GM06990 (cell line): Measurements from ENCODE around the gene RRAGC.
A peak's percentile ranks its signal among the peaks of the same experiment; 100 is the strongest.
"Not testable (repeated sequence)": the region's sequence is repeated elsewhere in the genome, so short reads cannot be mapped to it uniquely, and the experiment has no call there.

ENCODE experiments used
- DNase-seq: peaks from one replicate; pipeline ENCODE4 v3.0.0-alpha.2; 2011; ENCODE audit not compliant: insufficient read length; ENCODE audit errors: extremely low read depth
- H3K27me3 ChIP-seq: replicated peaks from 2 replicates; pipeline ENCODE4 v1.6.0; 2011; ENCODE audit warnings: low read length; ENCODE audit not compliant: control insufficient read depth, insufficient read depth
- H3K36me3 ChIP-seq: 2 replicates; pipeline ENCODE4 v1.5.1; 2011; ENCODE audit warnings: low read length; ENCODE audit not compliant: control insufficient read depth, insufficient read depth
- H3K4me3 ChIP-seq: replicated peaks from 2 replicates; pipeline ENCODE4 v1.5.1; 2011; ENCODE audit warnings: low read depth, mild to moderate bottlenecking, control low read depth, low read length
- CTCF ChIP-seq: IDR thresholded peaks from 2 replicates; pipeline ENCODE4 v1.5.1; 2011; ENCODE audit warnings: low read length, control low read depth, mild to moderate bottlenecking, inconsistent platforms; ENCODE audit not compliant: insufficient read depth, poor library complexity, severe bottlenecking

RRAGC gene

GRCh38 chr1:38848071-38848470, 11.5 kb downstream of the RRAGC start:
- Histone ChIP-seq H3K36me3 (peaks cover 2% of the 10 kb centered on the region), H3K4me3 (no peak overlapping the region), H3K27me3 (no peaks in the 10 kb centered on the region)
- no peak for TF ChIP-seq CTCF
- DNase-seq = peak; percentile 9

GRCh38 chr1:38846210-38846609, 13.4 kb downstream of the RRAGC start:
- Histone ChIP-seq H3K4me3 (no peak overlapping the region), H3K27me3 (no peaks in the 10 kb centered on the region), H3K36me3 (peaks cover under 1% of the 10 kb centered on the region)
- no peak for TF ChIP-seq CTCF
- DNase-seq = no peak

GRCh38 chr1:38845088-38845487, 14.5 kb downstream of the RRAGC start:
- not testable (repeated sequence) for DNase-seq, H3K27me3 ChIP-seq, H3K36me3 ChIP-seq, H3K4me3 ChIP-seq

- TF ChIP-seq CTCF = no peak
- no peak overlapping the region for H3K4me3 ChIP-seq
- H3K36me3 ChIP-seq = peaks cover 3% of the 10 kb centered on the region
- DNase-seq = no peak
- H3K27me3 ChIP-seq = no peaks in the 10 kb centered on the region
Observed at GRCh38 chr1:38840281-38840680, 19.3 kb downstream of the RRAGC start.

- no peaks in the 10 kb centered on the region for H3K27me3 ChIP-seq
- TF ChIP-seq CTCF = no peak
- no peak for DNase-seq
- H3K36me3 ChIP-seq = peaks cover 3% of the 10 kb centered on the region
- H3K4me3 ChIP-seq = no peak overlapping the region
Observed at GRCh38 chr1:38839363-38839762, 20.2 kb downstream of the RRAGC start.

- H3K4me3 ChIP-seq, H3K36me3 ChIP-seq, H3K27me3 ChIP-seq, DNase-seq: not testable (repeated sequence)
Observed at GRCh38 chr1:38836316-38836715, 23.3 kb downstream of the RRAGC start.
